Ovary (tissue), 9 donors: ENCODE results near the gene TMTC2. TPM values are rescaled to one million over a fixed set of nuclear protein-coding genes. Genes with fewer than 3 reads are reported as not detected.

ENCODE experiments used
- DNase-seq, 5 donors: peaks; one replicate each; pipeline ENCODE4 v3.0.0-alpha.2; 2019 to 2020
- H3K27ac ChIP-seq, 2 donors: fragments of 200-600 bp; one replicate each; pipeline versions ENCODE4 v1.5.1 to v1.8.0; 2019 to 2022
- H3K27me3 ChIP-seq: fragments of 200-600 bp; one replicate; pipeline ENCODE4 v1.8.0; 2022
- H3K36me3 ChIP-seq: fragments of 200-600 bp; sonication (generic); one replicate; pipeline ENCODE4 v1.5.1; 2019
- H3K4me1 ChIP-seq: one replicate; pipeline ENCODE4 v1.8.1; 2013; ENCODE audit warnings: mild to moderate bottlenecking, moderate library complexity; ENCODE audit not compliant: insufficient read depth
- H3K4me3 ChIP-seq: fragments of 200-600 bp; sonication (generic); one replicate; pipeline ENCODE4 v1.5.1; 2017
- H3K9me3 ChIP-seq, 2 donors: fragments of 200-600 bp in 1 of 2; sonication (generic) in 1 of 2; one replicate each; pipeline versions ENCODE4 v1.5.1 to v1.8.1; 2013 to 2019; ENCODE audit warnings: mild to moderate bottlenecking in 1 of 2, moderate library complexity in 1 of 2
- CTCF ChIP-seq, 3 donors: fragments of 450-650 bp in 2 of 3; fragments of 200-600 bp in 1 of 3; IDR thresholded peaks; one replicate each; pipeline versions ENCODE4 v1.5.1 to v1.8.0; 2016 to 2022; ENCODE audit warnings: antibody characterized with exemption in 3 of 3, mild to moderate bottlenecking in 1 of 3
- EP300 ChIP-seq: sonication (generic); formaldehyde crosslinking; IDR thresholded peaks from one replicate; pipeline ENCODE4 v1.6.1; 2017; ENCODE audit warnings: antibody characterized with exemption
- POLR2A ChIP-seq: fragments of 450-650 bp; IDR thresholded peaks from one replicate; pipeline ENCODE4 v1.6.1; 2017; ENCODE audit warnings: antibody characterized with exemption, mild to moderate bottlenecking, moderate library complexity
- WGBS, 3 donors: extraction: QIAGEN DNeasy Blood & Tissue Kit in 1 of 3; methylation state at CpG; one replicate each; pipeline versions ENCODE4 v1.1.5 to v1.1.7; 2013 to 2017; 5-methylcytosine and 5-hydroxymethylcytosine counted together
- intact Hi-C, 4 donors: fragments of 100-400 bp; cut with DNase I; formaldehyde crosslinking; loops; one replicate each; pipeline versions ENCODE4 v1.11.0 to v1.15.1; 2022 to 2023
- polyA plus RNA-seq, 2 donors: library from polyadenylated mRNA; stranded (reverse); fragments of 200-250 nt in 1 of 2; fragments of 350-450 nt in 1 of 2; fragmentation: Illumina TruSeq in 1 of 2; extraction: RNeasy Lipid Tissue Mini Kit (QIAGEN cat#74804) in 1 of 2; gene quantifications; one replicate each; pipeline ENCODE4 v1.2.3, GENCODE V29; 2013 to 2014
- total RNA-seq, 7 donors: library from RNA; depleted of rRNA in 2 of 7; stranded (reverse); fragments of >200 nt in 2 of 7; fragmentation: NEBNext Ultra II Directional in 3 of 7; extraction: Animal tissue kit (Norgen Biotek cat#: 25700) in 3 of 7; gene quantifications; one replicate each; pipeline versions ENCODE4 v1.1.0 to v1.2.4, GENCODE V29; 2016 to 2023
- donor health status: DM: no; HTN: no; CAD: no; lungs with moderate emphysema.
- donor health status: DM: no; HTN: no; CAD: no.
- donor health status: Bipolar disorder and iron deficiency.
- donor health status: DM: yes; HTN: yes; CAD: no.
- donor health status: DM: no; HTN: no; CAD: no.
- donor health status: DM: yes; HTN: yes; CAD: no.

The TMTC2 gene
- total and polyA plus RNA-seq, 9 donors: 2.0 to 22.6 (median 5.6) TPM

- Histone ChIP-seq H3K27ac (no peak overlapping the region), H3K4me1 (no peaks in the 10 kb centered on the region), H3K9me3 (no peaks in the 10 kb centered on the region), H3K36me3 (no peaks in the 10 kb centered on the region), H3K4me3 (no peak overlapping the region), H3K27me3 (no peaks in the 10 kb centered on the region)
- WGBS, 3 donors: 95 to 97% (median 96%) methylated on average over 3 of the region's 3 CpGs
- DNase-seq: no peak
- TF ChIP-seq CTCF (IDR thresholded peaks at IDR 0.05) (no peak), EP300 (no peak), POLR2A (no peak)
- intact Hi-C loops: no loop called here
These were observed 285.9 kb downstream of the TMTC2 start for GRCh38 chr12:82972624-82973023.

- H3K27ac ChIP-seq: no peak overlapping the region
- H3K36me3 ChIP-seq: no peaks in the 10 kb centered on the region
- H3K9me3 ChIP-seq: no peaks in the 10 kb centered on the region
- no peaks in the 10 kb centered on the region for H3K4me1 ChIP-seq
- no peak for DNase-seq
- no peaks in the 10 kb centered on the region for H3K27me3 ChIP-seq
- TF ChIP-seq EP300: no peak
- no peak for TF ChIP-seq CTCF (IDR thresholded peaks at IDR 0.05)
- TF ChIP-seq POLR2A: no peak
- H3K4me3 ChIP-seq: no peak overlapping the region
- WGBS, 3 donors: 73 to 81% (median 77%) methylated on average over 3 of the region's 3 CpGs
- intact Hi-C loops: no loop called here
These were observed 286.9 kb downstream of the TMTC2 start for GRCh38 chr12:82973592-82973991.

DNA sequence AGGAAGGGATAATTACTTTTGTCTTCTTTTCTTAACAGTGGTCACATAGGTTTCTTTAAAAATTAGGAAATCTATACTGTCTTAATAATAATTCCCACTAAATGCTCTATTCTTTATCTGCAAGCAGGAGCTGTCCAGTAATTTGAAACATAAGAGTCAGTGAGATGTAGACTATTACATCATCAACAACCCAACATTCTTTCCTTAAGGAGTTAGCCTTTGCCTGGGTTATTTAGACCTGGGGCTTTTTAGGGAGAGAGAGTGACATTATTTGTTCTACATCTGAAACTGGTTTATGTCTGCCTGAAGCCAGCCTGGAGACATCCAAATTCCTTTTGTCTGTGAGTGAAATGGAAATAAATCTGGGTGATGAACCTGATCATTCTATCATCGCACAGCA, 294.4 kb downstream of the TMTC2 start:
- no peak overlapping the region for H3K4me3 ChIP-seq
- no peaks in the 10 kb centered on the region for H3K9me3 ChIP-seq
- TF ChIP-seq POLR2A (no peak), EP300 (no peak), CTCF (IDR thresholded peaks at IDR 0.05) (no peak)
- H3K27ac ChIP-seq: no peak overlapping the region
- no peaks in the 10 kb centered on the region for H3K36me3 ChIP-seq
- intact Hi-C loops: no loop called here
- no peak for DNase-seq
- WGBS, 3 donors: 84 to 98% (median 91%) methylated on average over 1 of the region's 1 CpG
- H3K4me1 ChIP-seq: no peaks in the 10 kb centered on the region
- no peaks in the 10 kb centered on the region for H3K27me3 ChIP-seq

GRCh38 chr12:82994117-82994516, 307.4 kb downstream of the TMTC2 start:
- Histone ChIP-seq H3K27me3 (no peaks in the 10 kb centered on the region), H3K27ac (no peak overlapping the region), H3K36me3 (no peaks in the 10 kb centered on the region), H3K4me1 (no peaks in the 10 kb centered on the region), H3K4me3 (no peak overlapping the region), H3K9me3 (no peaks in the 10 kb centered on the region)
- no peak for TF ChIP-seq EP300
- TF ChIP-seq CTCF (IDR thresholded peaks at IDR 0.05): no peak
- TF ChIP-seq POLR2A: no peak
- intact Hi-C loops: no loop called here
- DNase-seq: no peak
- 94 to 97% (median 96%) methylated on average over 12 of the region's 12 CpGs for WGBS, 3 donors
